ENCODE results near the gene MKNK1. TPM values are rescaled to one million over a fixed set of nuclear protein-coding genes. Genes with fewer than 3 reads are reported as not detected.
"Not testable (repeated sequence)": the region's sequence is repeated elsewhere in the genome, so short reads cannot be mapped to it uniquely, and the experiment has no call there.

Gene MKNK1
- total RNA-seq: 10 to 100 TPM; 46.2 to 52.4 TPM
- long read RNA-seq, transcript MKNK1-231 (13 exons, 2,686 nt): major isoform, 8 of 46 reads
- long read RNA-seq, transcript MKNK1-230 (12 exons, 2,600 nt): minor isoform, 7 of 46 reads
- long read RNA-seq, partial matches to known transcripts: 10 of 46 reads
- long read RNA-seq, other reads (novel, unspliced or antisense): 20 of 46 reads

- ATAC-seq (peak; percentile 97), DNase-seq (peak; percentile 98 to 99)
- intact Hi-C loops (cut with DNase I, micrococcal nuclease): no loop called here
Measured at GRCh38 chr1:46603858-46604549, at the start of gene MKNK1. Gene MKNK1 (minus strand): TSS chr1:46604268. CDS start chr1:46583327, 20,941 bp downstream.

- peak; percentile 95 for ATAC-seq
- intact Hi-C loops (cut with DNase I, micrococcal nuclease): no loop called here
- no peak for DNase-seq
Measured at GRCh38 chr1:46653405-46653958, 49.4 kb upstream of the MKNK1 start.

DNA sequence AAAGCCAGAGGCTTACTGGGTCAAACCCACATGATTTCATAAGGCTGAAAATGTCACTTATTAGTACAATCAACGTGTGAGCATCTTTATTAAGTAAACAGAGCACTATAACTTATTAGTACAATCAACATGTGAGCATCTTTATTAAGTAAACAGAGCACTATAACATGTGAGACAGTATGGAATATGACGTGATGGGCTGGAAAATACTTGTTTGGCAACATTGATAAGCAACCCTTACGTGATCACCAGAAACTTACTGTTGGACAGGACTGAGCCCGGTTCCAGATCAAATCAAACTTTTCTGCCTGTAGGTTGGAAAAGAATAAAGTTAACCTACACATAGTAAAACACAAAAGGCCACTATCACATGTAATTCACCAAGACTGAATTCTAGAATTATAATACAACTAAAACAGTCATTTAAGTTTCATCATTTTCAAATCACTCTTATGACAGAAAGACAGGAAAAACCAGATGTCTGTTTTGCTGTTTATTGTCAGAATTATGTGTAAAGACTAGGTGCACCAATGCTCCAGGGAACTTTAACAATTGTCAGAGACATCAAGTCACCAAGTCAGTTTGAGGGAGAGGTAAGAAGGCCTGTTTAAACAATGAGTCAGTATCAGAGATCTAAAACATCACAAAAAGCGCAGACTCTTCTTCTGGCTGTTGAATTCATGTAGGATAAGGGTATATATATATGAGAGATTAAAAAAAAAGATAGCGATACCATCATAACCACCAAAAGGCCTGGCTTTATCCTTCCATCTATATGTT is 48.4 kb upstream of the MKNK1 start:
- intact Hi-C loops (cut with DNase I, micrococcal nuclease): no loop called here
- DNase-seq (no peak), ATAC-seq (no peak)

DNA sequence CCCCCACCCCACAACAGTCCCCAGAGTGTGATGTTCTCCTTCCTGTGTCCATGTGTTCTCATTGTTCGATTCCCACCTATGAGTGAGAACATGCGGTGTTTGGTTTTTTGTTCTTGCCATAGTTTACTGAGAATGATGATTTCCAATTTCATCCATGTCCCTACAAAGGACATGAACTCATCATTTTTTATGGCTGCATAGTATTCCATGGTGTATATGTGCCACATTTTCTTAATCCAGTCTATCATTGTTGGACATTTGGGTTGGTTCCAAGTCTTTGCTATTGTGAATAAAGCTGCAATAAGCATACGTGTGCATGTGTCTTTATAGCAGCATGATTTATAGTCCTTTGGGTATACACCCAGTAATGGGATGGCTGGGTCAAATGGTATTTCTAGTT is 47.1 kb upstream of the MKNK1 start:
- DNase-seq; intact Hi-C loops (cut with DNase I, micrococcal nuclease); ATAC-seq: not testable (repeated sequence)

DNA sequence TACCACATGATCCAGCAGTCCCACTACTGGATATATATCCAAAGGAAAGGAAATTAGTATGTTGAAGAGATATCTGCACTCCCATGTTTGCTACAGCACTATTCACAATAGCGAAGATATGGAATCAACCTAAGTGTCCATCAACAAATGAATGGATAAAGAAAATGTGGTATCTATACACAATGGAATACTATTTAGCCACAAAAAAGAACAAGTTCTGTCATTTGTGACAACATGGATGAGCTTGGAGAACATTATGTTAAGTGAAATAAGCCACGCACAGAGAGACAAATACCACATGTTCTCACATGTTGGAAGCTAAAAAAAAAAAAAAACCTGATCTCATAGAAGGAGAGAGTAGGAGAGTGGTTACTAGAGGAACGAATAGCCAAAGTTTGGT is 46.4 kb upstream of the MKNK1 start:
- intact Hi-C loops (cut with DNase I, micrococcal nuclease): no loop called here

DNA sequence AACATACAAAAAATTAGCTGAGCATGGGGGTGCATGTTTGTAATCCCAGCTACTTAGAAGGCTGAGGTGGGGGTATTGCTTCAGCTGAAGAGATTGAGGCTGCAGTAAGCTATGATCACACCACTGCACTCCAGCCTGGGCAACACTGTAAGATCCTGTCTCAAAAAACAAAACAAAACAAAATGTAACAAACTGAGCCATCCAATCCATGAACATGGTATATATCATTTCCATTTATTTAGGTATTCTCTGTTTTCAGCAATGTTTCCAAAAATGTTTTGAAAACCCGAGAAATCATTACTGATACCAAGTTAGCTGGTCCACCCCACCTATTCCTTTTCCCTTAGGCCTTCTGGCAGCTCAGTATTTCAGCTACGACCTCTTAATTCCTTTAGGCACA is 45.7 kb upstream of the MKNK1 start:
- intact Hi-C loops (cut with DNase I, micrococcal nuclease): no loop called here
- ATAC-seq: no peak
- DNase-seq: no peak

More for the DNA sequence above, 46.4 kb upstream of the MKNK1 start:
- no peak for DNase-seq
- no peak for ATAC-seq

DNA sequence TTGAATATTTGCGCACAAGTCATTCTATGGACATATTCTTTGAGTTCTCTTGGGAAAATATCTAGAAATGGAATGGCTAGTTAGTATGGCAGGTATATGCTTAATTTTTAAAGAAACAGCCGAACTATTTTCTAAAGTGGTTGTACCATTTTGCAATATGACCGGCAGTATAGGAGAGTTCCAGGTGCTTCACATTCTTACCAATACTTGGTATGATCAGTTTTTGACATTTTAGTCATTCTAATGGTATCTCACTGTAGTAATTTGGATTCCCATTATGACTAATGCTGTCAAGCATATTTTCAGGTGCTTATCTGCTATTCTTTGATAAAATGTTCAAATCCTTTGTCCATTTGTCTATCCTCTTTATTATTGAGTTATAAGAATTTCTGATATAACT is 43.5 kb upstream of the MKNK1 start:
- intact Hi-C loops (cut with DNase I, micrococcal nuclease): no loop called here
- DNase-seq: no peak
- ATAC-seq: no peak

DNA sequence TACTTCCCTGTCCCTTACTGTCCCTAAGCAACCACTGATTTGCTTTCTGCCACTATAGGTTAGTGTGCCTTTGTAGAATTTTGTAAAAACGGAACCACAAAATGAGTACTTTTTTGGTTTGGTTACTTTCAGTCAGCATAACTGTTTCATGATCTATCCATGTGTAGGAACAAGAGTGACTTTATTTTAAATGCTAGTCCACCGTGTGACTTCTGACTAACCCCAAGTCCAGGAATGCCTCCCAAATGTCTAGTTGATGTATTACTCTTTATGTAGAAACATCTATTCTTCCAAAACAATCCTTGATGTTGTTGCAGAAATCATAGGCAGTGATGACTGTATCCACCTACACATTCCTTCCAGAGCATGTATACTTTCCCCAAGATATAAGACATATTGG is 42.8 kb upstream of the MKNK1 start:
- intact Hi-C loops (cut with DNase I, micrococcal nuclease): no loop called here
- DNase-seq: no peak
- no peak for ATAC-seq

DNA sequence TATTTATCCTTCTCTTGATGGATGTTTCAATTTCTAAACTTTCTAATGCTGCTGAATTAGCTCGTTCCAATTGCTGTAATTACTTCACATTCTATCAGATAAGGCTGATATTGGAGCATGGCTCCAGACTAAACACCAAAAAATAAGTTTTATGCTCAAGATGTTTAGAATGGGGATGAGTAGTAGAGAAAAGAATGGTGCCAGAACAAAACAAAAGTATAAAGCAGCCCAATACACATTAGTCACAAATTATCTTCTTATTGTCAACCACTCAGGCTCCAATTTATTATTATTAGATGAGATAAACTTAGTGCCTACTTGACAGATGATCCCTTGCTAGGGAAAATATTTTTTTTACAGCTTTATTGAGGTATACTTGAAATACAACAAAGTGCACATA is 42.3 kb upstream of the MKNK1 start:
- ATAC-seq: no peak
- DNase-seq: no peak
- intact Hi-C loops (cut with DNase I, micrococcal nuclease): no loop called here

GRCh38 chr1:46645815-46646214 is 41.7 kb upstream of the MKNK1 start:
- ATAC-seq (no peak), DNase-seq (no peak)
- intact Hi-C loops (cut with DNase I, micrococcal nuclease): no loop called here

GRCh38 chr1:46643368-46643775 is 39.3 kb upstream of the MKNK1 start:
- intact Hi-C loops (cut with DNase I, micrococcal nuclease): no loop called here
- ATAC-seq (peak; percentile 82), DNase-seq (peak in 1 of 2 donors; percentile 48)

DNA sequence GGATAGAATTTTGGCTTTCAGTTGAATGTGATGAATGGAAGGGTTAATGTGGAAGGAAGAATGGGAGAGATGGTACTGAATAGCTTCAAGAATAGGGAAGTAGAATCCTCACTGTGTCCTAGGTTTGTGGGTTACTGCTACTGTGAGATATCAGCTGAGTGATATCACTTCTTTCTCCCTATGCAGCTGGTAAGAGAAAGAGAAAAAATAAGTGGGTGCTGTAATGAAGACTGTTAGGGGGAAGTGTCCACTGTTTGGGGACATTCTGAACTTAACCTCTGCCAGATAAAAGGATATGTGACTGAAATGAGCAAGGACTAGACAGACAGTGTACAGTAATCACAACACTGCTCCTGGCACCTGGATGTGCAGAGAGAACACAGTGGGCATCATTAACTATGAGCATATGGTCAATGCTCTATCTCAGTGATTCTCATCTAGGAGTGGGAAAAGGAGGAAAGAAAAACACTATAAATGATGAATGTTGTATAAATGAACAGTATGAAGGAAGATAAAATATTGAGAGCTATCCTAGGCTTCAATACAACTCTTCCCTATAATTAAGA is 38.1 kb upstream of the MKNK1 start:
- DNase-seq: no peak
- no peak for ATAC-seq
- intact Hi-C loops (cut with DNase I, micrococcal nuclease): no loop called here

DNA sequence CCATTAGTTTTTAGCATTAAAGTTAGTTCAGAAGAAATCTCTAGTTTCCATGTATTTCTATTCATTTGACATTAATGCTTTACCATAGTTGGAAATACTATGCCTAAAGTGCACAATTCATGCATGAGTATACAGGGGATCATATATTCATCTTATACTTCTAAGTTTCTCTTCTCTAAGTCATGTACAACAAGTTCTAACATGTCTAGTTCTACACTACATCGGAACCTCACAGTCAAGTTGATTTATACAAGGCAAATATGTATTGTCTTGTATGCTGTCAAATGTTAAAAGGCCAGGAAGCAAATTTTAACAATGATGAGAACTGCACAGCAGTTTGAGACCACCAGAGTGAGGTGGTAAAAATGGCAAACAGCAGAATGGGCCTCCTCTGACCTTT is 35.5 kb upstream of the MKNK1 start:
- intact Hi-C loops (cut with DNase I, micrococcal nuclease): no loop called here
- ATAC-seq (no peak), DNase-seq (no peak)

- no peak for DNase-seq
- intact Hi-C loops (cut with DNase I, micrococcal nuclease): no loop called here
Measured at GRCh38 chr1:46638921-46639320, 34.9 kb upstream of the MKNK1 start.

DNA sequence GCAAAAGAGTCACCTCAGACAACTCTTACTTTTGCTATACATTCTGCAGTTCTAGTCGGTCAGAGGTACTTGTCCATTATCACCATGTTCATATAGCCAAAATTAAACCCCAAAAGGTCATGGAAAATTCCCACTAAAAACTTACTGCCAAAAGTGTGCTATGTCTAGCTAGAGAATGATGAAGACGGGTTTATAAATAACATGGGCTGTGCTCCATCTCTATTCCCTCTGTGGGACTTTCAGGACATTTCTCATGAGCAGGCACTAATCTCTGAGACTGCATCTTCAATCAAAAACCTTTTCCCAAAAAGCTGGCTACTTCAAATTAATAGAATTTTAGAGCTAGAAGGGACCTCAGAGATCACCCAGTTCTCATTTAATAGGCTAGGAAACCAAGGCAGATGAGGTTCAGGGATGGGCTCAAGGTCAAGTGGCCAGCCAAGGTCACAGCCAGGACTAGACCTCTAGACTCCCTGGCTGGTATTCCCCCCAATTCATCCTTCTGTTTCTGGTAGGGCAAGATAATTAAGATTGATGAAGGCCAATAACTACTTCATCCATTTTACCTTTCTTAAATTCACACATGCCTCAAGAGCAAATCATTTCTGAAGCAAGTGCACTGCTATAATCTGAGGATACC is 33.5 kb upstream of the MKNK1 start:
- intact Hi-C loops (cut with DNase I, micrococcal nuclease): no loop called here
- DNase-seq (no peak), ATAC-seq (no peak)

More at GRCh38 chr1:46638921-46639320, 34.9 kb upstream of the MKNK1 start:
- ATAC-seq: peak; percentile 41

DNA sequence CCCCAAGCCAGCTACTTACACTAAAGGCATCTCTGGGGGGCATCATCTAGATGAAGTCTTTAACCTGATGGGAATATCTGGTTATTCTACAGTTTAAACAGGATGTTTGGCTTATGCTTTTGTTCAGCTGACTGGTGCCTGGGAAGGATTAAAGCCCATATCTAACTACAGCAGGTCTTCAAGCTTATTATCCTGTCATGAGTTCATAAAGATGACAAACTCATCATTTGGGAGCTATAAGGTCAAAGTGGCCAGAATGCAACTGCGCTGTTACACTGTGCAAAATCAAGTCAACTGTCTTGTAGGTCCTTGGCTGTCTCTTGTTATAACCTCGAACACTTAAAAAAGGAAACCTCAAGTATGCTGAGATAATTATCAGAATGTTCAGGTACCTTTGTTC is 31.1 kb upstream of the MKNK1 start:
- ATAC-seq: no peak
- DNase-seq: no peak
- intact Hi-C loops (cut with DNase I, micrococcal nuclease): no loop called here

DNA sequence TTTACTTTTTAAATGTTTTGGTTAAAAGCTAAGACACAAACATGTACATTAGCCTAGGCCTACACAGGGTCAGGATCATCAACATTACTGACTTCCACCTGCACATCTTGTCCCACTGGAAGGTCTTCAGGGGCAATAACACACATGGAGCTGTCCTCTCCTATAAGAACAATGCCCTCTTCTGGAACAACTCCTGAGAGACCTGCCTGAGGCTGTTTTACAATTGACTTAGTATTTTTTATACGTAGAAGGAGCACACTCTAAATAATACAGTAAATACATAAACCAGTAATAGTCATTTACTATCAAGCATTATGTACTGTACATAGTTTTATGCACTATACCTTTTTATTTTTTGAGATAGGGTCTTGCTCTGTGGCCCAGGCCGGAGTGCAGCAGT is 26.7 kb upstream of the MKNK1 start:
- no peak for ATAC-seq
- intact Hi-C loops (cut with DNase I, micrococcal nuclease): no loop called here
- DNase-seq: no peak

GRCh38 chr1:46623743-46624644 is 19.9 kb upstream of the MKNK1 start:
- ATAC-seq: no peak
- intact Hi-C loops (cut with DNase I, micrococcal nuclease): loop anchor here in 1 of 2 donors (5.0 kb wide), 1 partner anchor 103 kb away; no protein-coding TSS in a partner anchor
- no peak for DNase-seq

All from left colon (tissue), 2 donors.